Measurements from ENCODE around the gene VPS37D.

The VPS37D gene

GRCh38 chr7:73683056-73683787 is 15.6 kb downstream of the VPS37D start, which contains the start of the genes BUD23 and DNAJC30:
Gene BUD23 (plus strand): TSS chr7:73683597. CDS start chr7:73683626, 29 bp downstream.
Gene DNAJC30 (minus strand): TSS chr7:73683453. CDS start chr7:73683423, 30 bp downstream.
- H3K9me3 ChIP-seq (ENCODE audit: low read length) = no peaks in the 10 kb centered on the region
- peaks cover 16% of the 10 kb centered on the region for H3K36me3 ChIP-seq (ENCODE audit: insufficient read depth, low read length)
- peaks cover 26% of the 10 kb centered on the region for H3K4me1 ChIP-seq (ENCODE audit: insufficient read depth, low read length)
- peak within 1 kb of the TSS; percentile 89 for H3K27ac ChIP-seq (ENCODE audit: low read depth, low read length)
- peak within 1 kb of the TSS; percentile 81 to 97 for H3K4me3 ChIP-seq (ENCODE audit: low read depth in 1 of 2, low read length in 2 of 2)
- no peaks in the 10 kb centered on the region for H3K27me3 ChIP-seq (ENCODE audit: control insufficient read depth in 1 of 2, insufficient read depth in 2 of 2, low read length in 2 of 2)
- H3K9ac ChIP-seq (ENCODE audit: low read length) = peak within 1 kb of the TSS; percentile 87

GRCh38 chr7:73683788-73684693 is 16.4 kb downstream of the VPS37D start:
- Histone ChIP-seq H3K36me3 (ENCODE audit: insufficient read depth, low read length) (peaks cover 24% of the 10 kb centered on the region), H3K9me3 (ENCODE audit: low read length) (no peaks in the 10 kb centered on the region), H3K4me1 (ENCODE audit: insufficient read depth, low read length) (peaks cover 26% of the 10 kb centered on the region), H3K4me3 (ENCODE audit: low read depth in 1 of 2, low read length in 2 of 2) (peak overlapping the region; percentile 81 to 97), H3K27me3 (ENCODE audit: control insufficient read depth in 1 of 2, insufficient read depth in 2 of 2, low read length in 2 of 2) (no peaks in the 10 kb centered on the region), H3K27ac (ENCODE audit: low read depth, low read length) (peak overlapping the region; percentile 89), H3K9ac (ENCODE audit: low read length) (peak overlapping the region; percentile 84)

- H3K9ac ChIP-seq (ENCODE audit: low read length) = no peak overlapping the region
- no peaks in the 10 kb centered on the region for H3K27me3 ChIP-seq (ENCODE audit: control insufficient read depth in 1 of 2, insufficient read depth in 2 of 2, low read length in 2 of 2)
- no peaks in the 10 kb centered on the region for H3K9me3 ChIP-seq (ENCODE audit: low read length)
- peaks cover 19% of the 10 kb centered on the region for H3K36me3 ChIP-seq (ENCODE audit: insufficient read depth, low read length)
- H3K4me1 ChIP-seq (ENCODE audit: insufficient read depth, low read length) = peaks cover 25% of the 10 kb centered on the region
- no peak overlapping the region for H3K27ac ChIP-seq (ENCODE audit: low read depth, low read length)
- H3K4me3 ChIP-seq (ENCODE audit: low read depth in 1 of 2, low read length in 2 of 2) = no peak overlapping the region
These were observed 17.7 kb downstream of the VPS37D start for GRCh38 chr7:73685311-73685710.

GRCh38 chr7:73688288-73688687 is 20.7 kb downstream of the VPS37D start:
- H3K4me3 ChIP-seq (ENCODE audit: low read depth in 1 of 2, low read length in 2 of 2) = no peak overlapping the region
- peaks cover 4% of the 10 kb centered on the region for H3K4me1 ChIP-seq (ENCODE audit: insufficient read depth, low read length)
- peaks cover 39% of the 10 kb centered on the region for H3K36me3 ChIP-seq (ENCODE audit: insufficient read depth, low read length)
- no peak overlapping the region for H3K27ac ChIP-seq (ENCODE audit: low read depth, low read length)
- no peak overlapping the region for H3K9ac ChIP-seq (ENCODE audit: low read length)
- H3K27me3 ChIP-seq (ENCODE audit: control insufficient read depth in 1 of 2, insufficient read depth in 2 of 2, low read length in 2 of 2) = no peaks in the 10 kb centered on the region
- H3K9me3 ChIP-seq (ENCODE audit: low read length) = no peaks in the 10 kb centered on the region

GRCh38 chr7:73690646-73691045 is 23.0 kb downstream of the VPS37D start:
- Histone ChIP-seq H3K9me3 (ENCODE audit: low read length) (no peaks in the 10 kb centered on the region), H3K36me3 (ENCODE audit: insufficient read depth, low read length) (peaks cover 59% of the 10 kb centered on the region), H3K9ac (ENCODE audit: low read length) (no peak overlapping the region)

GRCh38 chr7:73696372-73696771 is 28.7 kb downstream of the VPS37D start:
- no peak overlapping the region for H3K4me3 ChIP-seq (ENCODE audit: low read depth in 1 of 2, low read length in 2 of 2)
- H3K9me3 ChIP-seq (ENCODE audit: low read length) = no peaks in the 10 kb centered on the region
- no peaks in the 10 kb centered on the region for H3K4me1 ChIP-seq (ENCODE audit: insufficient read depth, low read length)
- H3K9ac ChIP-seq (ENCODE audit: low read length) = no peak overlapping the region
- H3K27ac ChIP-seq (ENCODE audit: low read depth, low read length) = no peak overlapping the region
- H3K36me3 ChIP-seq (ENCODE audit: insufficient read depth, low read length) = peaks cover 72% of the 10 kb centered on the region
- no peaks in the 10 kb centered on the region for H3K27me3 ChIP-seq (ENCODE audit: control insufficient read depth in 1 of 2, insufficient read depth in 2 of 2, low read length in 2 of 2)

More at GRCh38 chr7:73690646-73691045, 23.0 kb downstream of the VPS37D start:
- H3K4me1 ChIP-seq (ENCODE audit: insufficient read depth, low read length) = no peaks in the 10 kb centered on the region
- no peaks in the 10 kb centered on the region for H3K27me3 ChIP-seq (ENCODE audit: control insufficient read depth in 1 of 2, insufficient read depth in 2 of 2, low read length in 2 of 2)
- H3K4me3 ChIP-seq (ENCODE audit: low read depth in 1 of 2, low read length in 2 of 2) = no peak overlapping the region
- H3K27ac ChIP-seq (ENCODE audit: low read depth, low read length) = no peak overlapping the region

- Histone ChIP-seq H3K9me3 (ENCODE audit: low read length) (no peaks in the 10 kb centered on the region), H3K27me3 (ENCODE audit: control insufficient read depth in 1 of 2, insufficient read depth in 2 of 2, low read length in 2 of 2) (no peaks in the 10 kb centered on the region), H3K27ac (ENCODE audit: low read depth, low read length) (no peak overlapping the region), H3K4me3 (ENCODE audit: low read depth in 1 of 2, low read length in 2 of 2) (no peak overlapping the region), H3K36me3 (ENCODE audit: insufficient read depth, low read length) (peaks cover 55% of the 10 kb centered on the region), H3K4me1 (ENCODE audit: insufficient read depth, low read length) (peaks cover under 1% of the 10 kb centered on the region), H3K9ac (ENCODE audit: low read length) (no peak overlapping the region)
These were observed 30.8 kb downstream of the VPS37D start for GRCh38 chr7:73698410-73698809.

- Histone ChIP-seq H3K4me1 (ENCODE audit: insufficient read depth, low read length) (peaks cover 9% of the 10 kb centered on the region), H3K36me3 (ENCODE audit: insufficient read depth, low read length) (peaks cover 44% of the 10 kb centered on the region), H3K9ac (ENCODE audit: low read length) (no peak overlapping the region), H3K27me3 (ENCODE audit: control insufficient read depth in 1 of 2, insufficient read depth in 2 of 2, low read length in 2 of 2) (no peaks in the 10 kb centered on the region), H3K27ac (ENCODE audit: low read depth, low read length) (no peak overlapping the region), H3K9me3 (ENCODE audit: low read length) (no peaks in the 10 kb centered on the region), H3K4me3 (ENCODE audit: low read depth in 1 of 2, low read length in 2 of 2) (no peak overlapping the region)
These were observed 31.9 kb downstream of the VPS37D start for GRCh38 chr7:73699370-73700068.

GRCh38 chr7:73700069-73700423 is 32.4 kb downstream of the VPS37D start:
- no peak overlapping the region for H3K4me3 ChIP-seq (ENCODE audit: low read depth in 1 of 2, low read length in 2 of 2)
- peaks cover 40% of the 10 kb centered on the region for H3K36me3 ChIP-seq (ENCODE audit: insufficient read depth, low read length)
- H3K9ac ChIP-seq (ENCODE audit: low read length) = no peak overlapping the region
- no peaks in the 10 kb centered on the region for H3K27me3 ChIP-seq (ENCODE audit: control insufficient read depth in 1 of 2, insufficient read depth in 2 of 2, low read length in 2 of 2)
- H3K27ac ChIP-seq (ENCODE audit: low read depth, low read length) = no peak overlapping the region
- H3K9me3 ChIP-seq (ENCODE audit: low read length) = no peaks in the 10 kb centered on the region
- peaks cover 14% of the 10 kb centered on the region for H3K4me1 ChIP-seq (ENCODE audit: insufficient read depth, low read length)

GRCh38 chr7:73700581-73701134 is 33.0 kb downstream of the VPS37D start:
- peaks cover 37% of the 10 kb centered on the region for H3K36me3 ChIP-seq (ENCODE audit: insufficient read depth, low read length)
- H3K27me3 ChIP-seq (ENCODE audit: control insufficient read depth in 1 of 2, insufficient read depth in 2 of 2, low read length in 2 of 2) = no peaks in the 10 kb centered on the region
- H3K27ac ChIP-seq (ENCODE audit: low read depth, low read length) = no peak overlapping the region
- H3K9ac ChIP-seq (ENCODE audit: low read length) = no peak overlapping the region
- no peaks in the 10 kb centered on the region for H3K9me3 ChIP-seq (ENCODE audit: low read length)
- H3K4me3 ChIP-seq (ENCODE audit: low read depth in 1 of 2, low read length in 2 of 2) = no peak overlapping the region
- peaks cover 20% of the 10 kb centered on the region for H3K4me1 ChIP-seq (ENCODE audit: insufficient read depth, low read length)

All from muscle layer of colon (tissue), 2 donors.